Kasumi-1 (cell line): ENCODE measurements around the gene S100A9.
"Not testable (repeated sequence)": the region's sequence is repeated elsewhere in the genome, so short reads cannot be mapped to it uniquely, and the experiment has no call there.

Experiments used
- DNase-seq, 2 experiments: peaks; one replicate each; lab custom pipeline; 2025; lab: John Stamatoyannopoulos, UW

The S100A9 gene

DNA sequence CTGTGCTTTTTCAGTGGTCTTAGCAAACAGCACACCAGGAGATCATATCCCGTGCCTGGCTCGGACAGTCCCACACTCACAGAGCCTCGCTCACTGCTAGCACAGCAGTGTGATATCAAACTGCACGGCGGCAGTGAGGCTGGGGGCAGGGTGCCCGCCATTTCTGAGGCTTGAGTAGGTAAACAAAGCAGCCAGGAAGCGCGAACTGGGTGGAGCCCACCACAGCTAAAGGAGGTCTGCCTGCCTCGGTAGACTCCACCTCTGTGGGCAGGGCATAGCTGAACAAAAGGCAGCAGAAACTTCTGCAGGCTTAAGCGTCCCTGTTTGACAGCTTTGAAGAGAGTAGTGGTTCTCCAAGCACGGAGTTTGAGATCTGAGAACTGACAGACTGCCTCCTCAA lies 49.6 kb downstream of the S100A9 start:
- DNase-seq: not testable (repeated sequence)
